OCI-LY3 (cell line): ENCODE results near the gene MEN1.

Experiments
- H2AFZ ChIP-seq: fragments of 200-600, 300-600 bp; shearing (Covaris generic); 2 replicates; pipeline ENCODE4 v1.6.0; 2014; ENCODE audit warnings: antibody characterized with exemption, low read depth, low read length
- H3K27ac ChIP-seq: fragments of 200-600, 300-600 bp; sonication (generic); 2 replicates; pipeline ENCODE4 v1.5.1; 2014; ENCODE audit warnings: mild to moderate bottlenecking, low read length, moderate library complexity, mixed read lengths
- H3K27me3 ChIP-seq: fragments of 200-600, 300-600 bp; sonication (generic); 2 replicates; pipeline ENCODE4 v1.6.1; 2014; ENCODE audit warnings: low read depth, low read length, mixed read lengths
- H3K36me3 ChIP-seq: fragments of 200-600, 300-600 bp; sonication (generic); replicated peaks from 2 replicates; pipeline ENCODE3; 2014; ENCODE audit warnings: low read depth, low read length, mixed read lengths
- H3K4me1 ChIP-seq: fragments of 300-600, 200-600 bp; sonication (generic); 2 replicates; pipeline ENCODE4 v1.6.1; 2014; ENCODE audit warnings: low read length, mixed read lengths
- H3K4me2 ChIP-seq: fragments of 200-600, 300-600 bp; sonication (generic); 2 replicates; pipeline ENCODE4 v1.6.1; 2014; ENCODE audit warnings: low read length, mixed read lengths
- H3K4me3 ChIP-seq: fragments of 300-600, 200-600 bp; sonication (generic); 2 replicates; pipeline ENCODE4 v1.5.1; 2014; ENCODE audit warnings: antibody characterized with exemption, mild to moderate bottlenecking, low read length, moderate library complexity
- H3K79me2 ChIP-seq: fragments of 300-600, 200-600 bp; shearing (Covaris generic); 2 replicates; pipeline ENCODE4 v1.6.1; 2014; ENCODE audit warnings: mild to moderate bottlenecking, low read length, mixed read lengths
- H3K9ac ChIP-seq: fragments of 300-600, 200-600 bp; shearing (Covaris generic); 2 replicates; pipeline ENCODE4 v1.6.0; 2014; ENCODE audit warnings: mild to moderate bottlenecking, low read length, moderate library complexity
- H3K9me3 ChIP-seq: fragments of 200-600, 300-600 bp; shearing (Covaris generic); 2 replicates; pipeline ENCODE4 v1.6.1; 2014; ENCODE audit warnings: low read length, mixed read lengths; ENCODE audit not compliant: insufficient read depth
- H4K20me1 ChIP-seq: fragments of 200-600, 300-600 bp; sonication (generic); 2 replicates; pipeline ENCODE4 v1.6.1; 2016; ENCODE audit warnings: low read length, mixed read lengths; ENCODE audit not compliant: insufficient read depth
- EZH2phosphoT487 ChIP-seq: fragments of 200-600 bp; shearing (Covaris generic); IDR thresholded peaks from 2 replicates; pipeline ENCODE4 v1.6.1; 2018; ENCODE audit warnings: antibody characterized with exemption, mixed run types, low read depth
- TF ChIP-seq, protein P1 (sequence below): fragments of 200-600, 300-600 bp; sonication (generic); IDR thresholded peaks from 2 replicates; pipeline ENCODE4 v1.5.1; 2014; ENCODE audit warnings: antibody characterized with exemption, low read length, low read depth

Gene MEN1

DNA sequence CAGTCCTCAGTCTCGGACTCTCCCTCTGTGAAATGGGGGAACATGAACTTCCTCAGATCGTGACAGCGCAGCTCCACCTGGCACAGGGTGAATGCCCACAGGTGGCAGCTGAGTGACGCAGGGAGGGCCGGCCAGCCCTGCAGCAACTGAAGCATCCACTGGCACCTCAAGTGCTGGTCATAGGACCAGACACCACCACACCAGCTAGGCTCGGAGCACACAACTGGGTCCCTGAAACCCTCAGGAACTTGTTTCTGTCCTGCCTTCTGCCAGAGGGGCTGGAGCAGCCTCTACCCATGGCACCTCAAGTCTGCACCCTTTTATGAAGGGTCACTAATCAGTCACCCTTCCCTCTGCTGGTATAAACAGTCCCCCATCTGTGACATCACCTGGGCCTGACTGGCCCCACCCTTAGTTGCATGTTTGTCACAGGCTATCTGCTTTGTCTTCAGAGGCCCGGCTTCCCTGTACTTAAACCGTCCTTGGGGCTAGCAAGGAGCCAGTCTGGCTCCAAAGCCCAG is 41.5 kb upstream of the MEN1 start:
- H3K36me3 ChIP-seq = peaks cover 30% of the 10 kb centered on the region
- peaks cover 98% of the 10 kb centered on the region for H3K4me1 ChIP-seq
- H3K4me2 ChIP-seq = peak overlapping the region; percentile 91
- peak overlapping the region; percentile 85 for H3K9ac ChIP-seq
- H3K27me3 ChIP-seq = no peaks in the 10 kb centered on the region
- no peaks in the 10 kb centered on the region for H4K20me1 ChIP-seq
- no peak overlapping the region for H2AFZ ChIP-seq
- H3K79me2 ChIP-seq = peaks cover 19% of the 10 kb centered on the region
- peak overlapping the region; percentile 99 for H3K27ac ChIP-seq
- no peak for TF ChIP-seq EZH2phosphoT487
- TF ChIP-seq, protein P1, sequence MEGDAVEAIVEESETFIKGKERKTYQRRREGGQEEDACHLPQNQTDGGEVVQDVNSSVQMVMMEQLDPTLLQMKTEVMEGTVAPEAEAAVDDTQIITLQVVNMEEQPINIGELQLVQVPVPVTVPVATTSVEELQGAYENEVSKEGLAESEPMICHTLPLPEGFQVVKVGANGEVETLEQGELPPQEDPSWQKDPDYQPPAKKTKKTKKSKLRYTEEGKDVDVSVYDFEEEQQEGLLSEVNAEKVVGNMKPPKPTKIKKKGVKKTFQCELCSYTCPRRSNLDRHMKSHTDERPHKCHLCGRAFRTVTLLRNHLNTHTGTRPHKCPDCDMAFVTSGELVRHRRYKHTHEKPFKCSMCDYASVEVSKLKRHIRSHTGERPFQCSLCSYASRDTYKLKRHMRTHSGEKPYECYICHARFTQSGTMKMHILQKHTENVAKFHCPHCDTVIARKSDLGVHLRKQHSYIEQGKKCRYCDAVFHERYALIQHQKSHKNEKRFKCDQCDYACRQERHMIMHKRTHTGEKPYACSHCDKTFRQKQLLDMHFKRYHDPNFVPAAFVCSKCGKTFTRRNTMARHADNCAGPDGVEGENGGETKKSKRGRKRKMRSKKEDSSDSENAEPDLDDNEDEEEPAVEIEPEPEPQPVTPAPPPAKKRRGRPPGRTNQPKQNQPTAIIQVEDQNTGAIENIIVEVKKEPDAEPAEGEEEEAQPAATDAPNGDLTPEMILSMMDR = no peak
- no peaks in the 10 kb centered on the region for H3K9me3 ChIP-seq
- H3K4me3 ChIP-seq = peak overlapping the region; percentile 59

DNA sequence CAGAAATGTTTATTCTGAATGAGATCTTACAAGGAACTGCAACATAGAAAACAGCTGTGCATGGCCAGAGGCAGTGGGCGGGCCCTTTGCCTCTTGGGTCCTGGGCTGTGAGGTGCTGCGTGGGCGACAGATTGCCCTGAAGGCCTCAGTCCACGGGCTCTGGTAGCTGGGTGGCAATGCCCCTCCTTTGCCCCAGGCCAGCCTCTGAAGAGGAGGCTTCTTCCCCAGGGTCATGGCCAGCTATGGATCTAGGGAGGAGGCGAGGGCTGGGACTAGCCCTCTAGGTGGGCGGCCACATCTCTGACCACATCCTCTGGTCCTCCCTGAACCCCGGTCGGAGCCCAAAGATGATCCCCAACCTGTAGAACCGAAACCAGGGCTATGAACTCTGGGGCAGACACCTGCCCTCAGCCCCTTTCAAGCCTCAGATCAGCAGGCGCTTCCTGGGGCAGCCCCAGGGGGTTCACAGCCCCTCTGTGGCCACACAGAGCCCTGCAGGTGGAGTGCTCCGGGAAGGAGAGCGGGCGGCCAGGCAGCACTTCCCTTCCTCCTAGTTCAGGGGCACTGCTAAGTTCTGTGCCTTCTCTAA is 40.7 kb upstream of the MEN1 start:
- peaks cover 90% of the 10 kb centered on the region for H3K4me1 ChIP-seq
- no peaks in the 10 kb centered on the region for H3K27me3 ChIP-seq
- peak overlapping the region; percentile 99 for H3K27ac ChIP-seq
- peak overlapping the region; percentile 85 for H3K9ac ChIP-seq
- H3K4me2 ChIP-seq = peak overlapping the region; percentile 91
- peaks cover 14% of the 10 kb centered on the region for H3K79me2 ChIP-seq
- no peak for TF ChIP-seq EZH2phosphoT487
- TF ChIP-seq, protein P1 = peak; percentile 20
- H3K36me3 ChIP-seq = peaks cover 21% of the 10 kb centered on the region
- no peaks in the 10 kb centered on the region for H3K9me3 ChIP-seq
- H2AFZ ChIP-seq = no peak overlapping the region
- H4K20me1 ChIP-seq = no peaks in the 10 kb centered on the region
- H3K4me3 ChIP-seq = peak overlapping the region; percentile 59

DNA sequence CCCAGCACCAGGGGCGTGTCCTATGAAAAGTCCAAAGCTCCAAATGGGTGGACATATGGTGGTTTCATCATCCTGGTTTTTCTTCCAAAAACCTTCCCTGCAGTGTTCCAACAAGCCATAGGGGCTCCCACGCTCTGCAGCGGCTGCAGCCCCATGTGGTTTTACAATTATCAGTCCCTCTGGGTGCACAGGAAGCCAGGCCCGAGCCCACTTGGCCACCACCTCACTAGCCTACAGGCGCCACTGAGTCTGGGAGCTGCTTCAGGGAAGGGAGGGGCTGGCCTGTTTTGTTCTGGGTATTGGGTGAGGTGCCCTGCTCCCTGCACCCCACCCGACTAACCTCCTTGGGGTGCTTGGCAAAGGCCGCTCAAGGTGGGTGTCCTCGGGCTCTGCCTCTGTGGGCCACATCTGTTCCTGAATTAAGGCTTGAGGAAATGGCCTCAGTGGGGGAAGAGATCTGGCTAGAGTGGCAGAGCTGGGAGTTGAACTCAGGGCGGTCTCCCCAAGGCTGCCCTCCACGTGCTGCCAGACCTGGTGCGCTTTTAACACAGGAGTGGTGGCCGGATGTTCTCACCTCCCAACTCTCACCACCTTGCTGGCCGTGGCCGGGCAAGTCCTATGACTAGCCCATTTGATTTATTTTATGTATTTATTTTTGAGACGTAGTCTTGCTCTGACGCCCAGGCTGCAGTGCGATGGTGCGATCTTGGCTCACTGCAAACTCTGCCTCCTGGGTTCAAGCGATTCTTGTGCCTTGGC is 39.4 kb upstream of the MEN1 start:
- Histone ChIP-seq H3K9ac (peak overlapping the region; percentile 56; the same call in 1 of the 2 replicates), H3K4me2 (peak overlapping the region; percentile 63), H3K27me3 (no peaks in the 10 kb centered on the region), H2AFZ (no peak overlapping the region), H3K9me3 (no peaks in the 10 kb centered on the region), H4K20me1 (no peaks in the 10 kb centered on the region), H3K27ac (peak overlapping the region; percentile 99), H3K79me2 (peaks cover 4% of the 10 kb centered on the region), H3K36me3 (peaks cover 11% of the 10 kb centered on the region), H3K4me1 (peaks cover 82% of the 10 kb centered on the region), H3K4me3 (no peak overlapping the region)
- no peak for TF ChIP-seq EZH2phosphoT487
- TF ChIP-seq, protein P1 = no peak

DNA sequence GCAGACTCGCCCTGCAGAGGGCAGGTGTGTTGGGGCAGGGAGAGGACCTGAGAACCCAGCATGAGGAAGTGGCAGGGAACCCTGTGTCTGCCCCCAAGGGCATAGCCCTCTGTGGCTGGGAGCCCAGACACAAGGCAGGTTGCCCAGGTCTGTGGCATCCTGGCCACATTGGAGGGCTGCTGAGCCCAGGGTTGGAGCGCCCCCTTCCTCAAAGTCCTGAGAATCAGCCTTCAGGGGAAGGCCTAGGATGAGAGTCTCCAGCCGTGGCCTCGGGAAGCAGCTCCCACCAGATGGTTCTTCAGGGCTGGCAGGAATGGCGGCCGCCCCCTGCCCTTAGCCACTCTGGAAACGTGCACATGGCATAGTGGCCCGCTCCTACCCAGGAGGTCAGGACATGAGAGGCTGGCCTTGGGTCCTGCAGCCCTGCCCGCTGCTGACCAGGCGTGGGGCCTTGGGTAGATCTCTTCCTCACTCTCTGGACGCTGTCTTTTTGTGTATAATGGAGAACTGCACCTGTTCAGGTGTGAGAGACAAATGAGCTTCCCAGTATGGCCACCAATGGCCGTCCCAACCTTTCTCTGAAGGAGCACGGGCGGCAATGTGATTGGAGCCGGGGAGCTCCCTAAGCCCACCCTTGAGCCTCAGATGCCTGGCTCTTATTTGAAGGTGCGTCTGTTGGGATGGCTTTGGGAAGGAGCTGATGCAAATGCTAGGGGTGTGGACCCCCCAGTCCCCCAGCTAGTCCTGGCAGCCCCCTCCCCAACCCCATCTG is 38.7 kb upstream of the MEN1 start:
- Histone ChIP-seq H3K27me3 (peaks cover 1% of the 10 kb centered on the region; the same call in 1 of the 2 replicates), H3K79me2 (no peaks in the 10 kb centered on the region), H3K36me3 (peaks cover 4% of the 10 kb centered on the region), H3K9ac (peak overlapping the region; percentile 56; the same call in 1 of the 2 replicates), H3K27ac (peak overlapping the region; percentile 99), H3K4me2 (peak overlapping the region; percentile 63), H2AFZ (no peak overlapping the region), H3K4me3 (peak overlapping the region; percentile 17; the same call in 1 of the 2 replicates), H3K4me1 (peaks cover 77% of the 10 kb centered on the region), H3K9me3 (no peaks in the 10 kb centered on the region), H4K20me1 (no peaks in the 10 kb centered on the region)
- TF ChIP-seq, protein P1 = peak; percentile 59
- TF ChIP-seq EZH2phosphoT487 = no peak
